GM23338 (cell line): ENCODE data around the gene HSPB8. TPM values are rescaled to one million over a fixed set of nuclear protein-coding genes. Genes with fewer than 3 reads are reported as not detected.

Source experiments
- ATAC-seq: fragments of 200-7000 bp; cut with Tn5 transposase; 3 replicates; pipeline ENCODE4 v1.9.1; 2020
- DNase-seq: peaks from one replicate; pipeline ENCODE4 v3.0.0-alpha.2; 2015; ENCODE audit warnings: low spot score
- H2AFZ ChIP-seq: fragments of 200-600 bp; sonication (generic); 2 replicates; pipeline ENCODE4 v1.8.0; 2016; ENCODE audit warnings: antibody characterized with exemption, mild to moderate bottlenecking, moderate library complexity
- H3F3A ChIP-seq: fragments of 200-600 bp; sonication (generic); replicated peaks from 2 replicates; pipeline ENCODE4 v1.8.0; 2017; ENCODE audit warnings: antibody characterized with exemption, mixed run types, low read depth
- H3K27ac ChIP-seq: fragments of 200-600 bp; sonication (generic); 2 replicates; pipeline ENCODE4 v1.6.1; 2016; ENCODE audit warnings: low read depth
- H3K27me3 ChIP-seq: fragments of 200-600 bp; sonication (generic); 2 replicates; pipeline ENCODE4 v1.8.0; 2016; ENCODE audit warnings: mild to moderate bottlenecking, mixed run types, moderate library complexity; ENCODE audit not compliant: insufficient read depth
- H3K36me3 ChIP-seq: fragments of 200-600 bp; sonication (generic); 2 replicates; pipeline ENCODE4 v1.8.0; 2016; ENCODE audit warnings: mild to moderate bottlenecking; ENCODE audit not compliant: insufficient read depth
- H3K4me1 ChIP-seq: fragments of 200-600 bp; sonication (generic); 2 replicates; pipeline ENCODE4 v1.8.0; 2016; ENCODE audit warnings: mild to moderate bottlenecking, moderate library complexity; ENCODE audit not compliant: insufficient read depth
- H3K4me2 ChIP-seq: fragments of 200-600 bp; sonication (generic); 2 replicates; pipeline ENCODE4 v1.7.1; 2017; ENCODE audit warnings: mixed run types
- H3K4me3 ChIP-seq: fragments of 200-600 bp; sonication (generic); 2 replicates; pipeline ENCODE4 v1.6.1; 2016; ENCODE audit warnings: mixed run types
- H3K79me2 ChIP-seq: fragments of 200-600 bp; sonication (generic); replicated peaks from 2 replicates; pipeline ENCODE4 v1.8.0; 2017; ENCODE audit warnings: mild to moderate bottlenecking; ENCODE audit not compliant: insufficient read depth
- H3K9me2 ChIP-seq: fragments of 200-600 bp; sonication (generic); 2 replicates; pipeline ENCODE4 v1.8.0; 2017; ENCODE audit not compliant: insufficient read depth
- H4K20me1 ChIP-seq: fragments of 200-600 bp; sonication (generic); replicated peaks from 2 replicates; pipeline ENCODE4 v1.8.0; 2017; ENCODE audit warnings: mild to moderate bottlenecking; ENCODE audit not compliant: insufficient read depth
- H3K27ac Mint-ChIP-seq: 2 replicates; pipeline ENCODE4 v1.8.0; 2020; ENCODE audit warnings: inconsistent platforms, mild to moderate bottlenecking, moderate library complexity, mixed read lengths
- H3K27me3 Mint-ChIP-seq: 3 replicates; pipeline ENCODE4 v1.8.0; 2022; ENCODE audit warnings: low read depth, mild to moderate bottlenecking, moderate library complexity, mixed read lengths, inconsistent platforms; ENCODE audit not compliant: insufficient read depth, poor library complexity
- H3K36me3 Mint-ChIP-seq: 3 replicates; pipeline ENCODE4 v1.8.0; 2021; ENCODE audit warnings: low read depth, mild to moderate bottlenecking, inconsistent platforms, moderate library complexity, mixed read lengths
- H3K4me1 Mint-ChIP-seq: 3 replicates; pipeline ENCODE4 v1.8.0; 2020; ENCODE audit warnings: mild to moderate bottlenecking, inconsistent platforms, mixed read lengths
- H3K4me3 Mint-ChIP-seq: 3 replicates; pipeline ENCODE4 v1.8.0; 2021; ENCODE audit warnings: moderate library complexity, mild to moderate bottlenecking, inconsistent platforms, mixed read lengths
- H3K9me3 Mint-ChIP-seq: 3 replicates; pipeline ENCODE4 v1.8.0; 2020; ENCODE audit warnings: moderate library complexity, mild to moderate bottlenecking, inconsistent platforms, mixed read lengths
- CTCF ChIP-seq, 2 experiments: fragments of 200-600 bp in 1 of 2; sonication (generic) in 1 of 2; conservative IDR thresholded peaks; 2 replicates each; pipeline versions ENCODE4 v1.5.1 to v1.6.1; 2016 to 2017; ENCODE audit warnings: antibody characterized with exemption in 2 of 2, low read depth in 2 of 2, mild to moderate bottlenecking in 2 of 2, moderate library complexity in 1 of 2
- ETS1 ChIP-seq: IDR thresholded peaks from 2 replicates; pipeline ENCODE4 v1.6.1; 2016; ENCODE audit warnings: antibody characterized with exemption
- EZH2phosphoT487 ChIP-seq: fragments of 200-600 bp; sonication (generic); IDR thresholded peaks from one replicate; pipeline ENCODE4 v1.8.1; 2018; ENCODE audit warnings: antibody characterized with exemption; ENCODE audit not compliant: unreplicated experiment
- NANOG ChIP-seq: IDR thresholded peaks from 2 replicates; pipeline ENCODE4 v1.6.1; 2016; ENCODE audit warnings: antibody characterized with exemption, borderline replicate concordance
- POLR2AphosphoS5 ChIP-seq: IDR thresholded peaks from 2 replicates; pipeline ENCODE4 v1.6.1; 2016; ENCODE audit warnings: antibody characterized with exemption, low read depth
- STAT1 ChIP-seq: IDR thresholded peaks from one replicate; pipeline ENCODE4 v1.6.1; 2016; ENCODE audit warnings: antibody characterized with exemption; ENCODE audit not compliant: unreplicated experiment
- ZNF114 ChIP-seq: fragments of 250-450 bp; sonication (Bioruptor Pico); IDR thresholded peaks from 2 replicates; pipeline ENCODE4 v1.5.0; 2020; ENCODE audit warnings: mild to moderate bottlenecking, moderate library complexity
- ZNF331 ChIP-seq: fragments of 250-450 bp; sonication (Bioruptor Pico); IDR thresholded peaks from 2 replicates; pipeline ENCODE4 v1.5.0; 2020; ENCODE audit warnings: low read depth, mild to moderate bottlenecking, moderate library complexity
- polyA plus RNA-seq: library from polyadenylated mRNA; unstranded; fragments of >200 nt; fragmentation: Nextera tagmentation; extraction: Ambion mirVana; gene quantifications from 2 replicates; pipeline ENCODE4 v1.2.1, GENCODE V29; 2016
- total RNA-seq: library from RNA; depleted of rRNA; stranded (reverse); fragments of >200 nt; shearing (Covaris generic); gene quantifications from 2 replicates; pipeline ENCODE4 v1.2.3, GENCODE V29; 2014

HSPB8 gene
- total and polyA plus RNA-seq, 2 experiments from 2014 or later, result 3.5 to 4.8 TPM

- TF ChIP-seq CTCF (conservative IDR thresholded peaks at IDR 0.05; ENCODE audit: low read depth in 2 of 2), result no peak
- no peak for TF ChIP-seq POLR2AphosphoS5
- no peak for TF ChIP-seq ZNF114 (CRISPR knock-in tag)
Measured at GRCh38 chr12:119183942-119184695, 5.4 kb downstream of the HSPB8 start (continued).

- Histone ChIP-seq H3K4me1 (no peaks in the 10 kb centered on the region), H3F3A (no peaks in the 10 kb centered on the region), H3K27ac (no peak overlapping the region), H3K79me2 (no peaks in the 10 kb centered on the region), H3K4me3 (no peak overlapping the region), H4K20me1 (no peaks in the 10 kb centered on the region), H2AFZ (no peak overlapping the region), H3K4me2 (no peak overlapping the region), H3K9me2 (no peaks in the 10 kb centered on the region), H3K36me3 (no peaks in the 10 kb centered on the region), H3K27me3 (no peaks in the 10 kb centered on the region)
- TF ChIP-seq ZNF331 (CRISPR knock-in tag) (no peak), EZH2phosphoT487 (no peak)
- H3K36me3 Mint-ChIP-seq, result no peaks in the 10 kb centered on the region
- H3K4me3 Mint-ChIP-seq, result no peak overlapping the region
- H3K27ac Mint-ChIP-seq, result no peak overlapping the region
- H3K4me1 Mint-ChIP-seq, result peaks cover 4% of the 10 kb centered on the region; the same call in 2 of the 3 replicates
- DNase-seq (no peak), ATAC-seq (no peak)
- peaks cover 8% of the 10 kb centered on the region for H3K27me3 Mint-ChIP-seq
- H3K9me3 Mint-ChIP-seq, result no peaks in the 10 kb centered on the region
Measured at GRCh38 chr12:119195256-119195655, 16.5 kb downstream of the HSPB8 start.

GRCh38 chr12:119198440-119198839, 19.7 kb downstream of the HSPB8 start:
- H3K27ac ChIP-seq, result no peak overlapping the region
- no peak overlapping the region for H3K4me3 Mint-ChIP-seq
- H3K79me2 ChIP-seq, result no peaks in the 10 kb centered on the region
- DNase-seq (no peak), ATAC-seq (no peak)
- no peak overlapping the region for H3K27ac Mint-ChIP-seq
- 0 out of 2 replicates have a peak, but pooled peaks cover 10% of the 10 kb centered on the region for H3F3A ChIP-seq
- no peaks in the 10 kb centered on the region for H3K36me3 ChIP-seq
- peaks cover 9% of the 10 kb centered on the region for H3K27me3 Mint-ChIP-seq
- H3K36me3 Mint-ChIP-seq, result no peaks in the 10 kb centered on the region
- H4K20me1 ChIP-seq, result no peaks in the 10 kb centered on the region
- peaks cover 9% of the 10 kb centered on the region; the same call in 1 of the 2 replicates for H3K9me2 ChIP-seq
- no peak overlapping the region for H2AFZ ChIP-seq
- H3K4me3 ChIP-seq, result no peak overlapping the region
- H3K4me1 ChIP-seq, result peaks cover 18% of the 10 kb centered on the region
- no peaks in the 10 kb centered on the region for H3K27me3 ChIP-seq
- H3K9me3 Mint-ChIP-seq, result no peaks in the 10 kb centered on the region; the same call in 2 of the 3 replicates
- no peak overlapping the region for H3K4me2 ChIP-seq
- peaks cover 30% of the 10 kb centered on the region for H3K4me1 Mint-ChIP-seq
- TF ChIP-seq ZNF331 (CRISPR knock-in tag) (no peak), CTCF (conservative IDR thresholded peaks at IDR 0.05; ENCODE audit: low read depth in 2 of 2) (no peak), EZH2phosphoT487 (no peak), NANOG (no peak), ETS1 (no peak), STAT1 (no peak)
